SH-SY5Y (cell line): ENCODE results near the gene SYS1.

Experiments used
- GATA2 ChIP-seq: IDR thresholded peaks from 2 replicates; pipeline ENCODE4 v1.6.1; 2011; ENCODE audit warnings: mild to moderate bottlenecking, low read depth, low read length
- GATA3 ChIP-seq: IDR thresholded peaks from 2 replicates; pipeline ENCODE4 v1.6.1; 2011; ENCODE audit warnings: low read depth, mild to moderate bottlenecking, low read length, moderate library complexity

- TF ChIP-seq GATA2 (no peak), GATA3 (no peak)
Measured at GRCh38 chr20:45407783-45408645, 45.1 kb downstream of the SYS1 start, which contains the start of gene DBNDD2.
